Measurements from ENCODE around the gene USP44.

USP44 gene

GRCh38 chr12:95547522-95548055, 3.7 kb downstream of the USP44 start:
- Histone ChIP-seq H3K4me3 (ENCODE audit: low read depth in 1 of 2, low read length in 2 of 2) (peak overlapping the region; percentile 69 to 87), H3K9ac (ENCODE audit: low read length) (peak overlapping the region; percentile 37), H3K4me1 (ENCODE audit: insufficient read depth, low read length) (peaks cover 6% of the 10 kb centered on the region), H3K27ac (ENCODE audit: low read depth, low read length) (peak overlapping the region; percentile 72), H3K36me3 (ENCODE audit: insufficient read depth, low read length) (no peaks in the 10 kb centered on the region), H3K9me3 (ENCODE audit: low read length) (no peaks in the 10 kb centered on the region), H3K27me3 (ENCODE audit: control insufficient read depth in 1 of 2, insufficient read depth in 2 of 2, low read length in 2 of 2) (peaks cover 0 to 4% of the 10 kb centered on the region in 2 donors)

GRCh38 chr12:95546491-95546813, 4.8 kb downstream of the USP44 start:
- H3K36me3 ChIP-seq (ENCODE audit: insufficient read depth, low read length) = no peaks in the 10 kb centered on the region
- H3K27ac ChIP-seq (ENCODE audit: low read depth, low read length) = no peak overlapping the region
- no peak overlapping the region for H3K9ac ChIP-seq (ENCODE audit: low read length)
- peaks cover 6% of the 10 kb centered on the region for H3K4me1 ChIP-seq (ENCODE audit: insufficient read depth, low read length)
- no peaks in the 10 kb centered on the region for H3K9me3 ChIP-seq (ENCODE audit: low read length)
- peaks cover 0 to 4% of the 10 kb centered on the region in 2 donors for H3K27me3 ChIP-seq (ENCODE audit: control insufficient read depth in 1 of 2, insufficient read depth in 2 of 2, low read length in 2 of 2)
- H3K4me3 ChIP-seq (ENCODE audit: low read depth in 1 of 2, low read length in 2 of 2) = no peak overlapping the region

GRCh38 chr12:95545731-95546490, 5.4 kb downstream of the USP44 start:
- Histone ChIP-seq H3K9ac (ENCODE audit: low read length) (no peak overlapping the region), H3K27ac (ENCODE audit: low read depth, low read length) (no peak overlapping the region), H3K9me3 (ENCODE audit: low read length) (no peaks in the 10 kb centered on the region), H3K36me3 (ENCODE audit: insufficient read depth, low read length) (no peaks in the 10 kb centered on the region), H3K27me3 (ENCODE audit: control insufficient read depth in 1 of 2, insufficient read depth in 2 of 2, low read length in 2 of 2) (peaks cover 0 to 4% of the 10 kb centered on the region in 2 donors), H3K4me3 (ENCODE audit: low read depth in 1 of 2, low read length in 2 of 2) (no peak overlapping the region), H3K4me1 (ENCODE audit: insufficient read depth, low read length) (peaks cover 6% of the 10 kb centered on the region)

GRCh38 chr12:95545303-95545702, 6.0 kb downstream of the USP44 start:
- no peaks in the 10 kb centered on the region for H3K36me3 ChIP-seq (ENCODE audit: insufficient read depth, low read length)
- H3K4me1 ChIP-seq (ENCODE audit: insufficient read depth, low read length) = peaks cover 6% of the 10 kb centered on the region
- H3K27me3 ChIP-seq (ENCODE audit: control insufficient read depth in 1 of 2, insufficient read depth in 2 of 2, low read length in 2 of 2) = peaks cover 0 to 4% of the 10 kb centered on the region in 2 donors
- no peaks in the 10 kb centered on the region for H3K9me3 ChIP-seq (ENCODE audit: low read length)
- H3K4me3 ChIP-seq (ENCODE audit: low read depth in 1 of 2, low read length in 2 of 2) = no peak overlapping the region
- no peak overlapping the region for H3K27ac ChIP-seq (ENCODE audit: low read depth, low read length)
- no peak overlapping the region for H3K9ac ChIP-seq (ENCODE audit: low read length)

GRCh38 chr12:95544756-95545155, 6.5 kb downstream of the USP44 start:
- Histone ChIP-seq H3K27me3 (ENCODE audit: control insufficient read depth in 1 of 2, insufficient read depth in 2 of 2, low read length in 2 of 2) (peaks cover 0 to 4% of the 10 kb centered on the region in 2 donors), H3K27ac (ENCODE audit: low read depth, low read length) (no peak overlapping the region), H3K36me3 (ENCODE audit: insufficient read depth, low read length) (no peaks in the 10 kb centered on the region), H3K9me3 (ENCODE audit: low read length) (no peaks in the 10 kb centered on the region), H3K9ac (ENCODE audit: low read length) (no peak overlapping the region), H3K4me3 (ENCODE audit: low read depth in 1 of 2, low read length in 2 of 2) (no peak overlapping the region), H3K4me1 (ENCODE audit: insufficient read depth, low read length) (peaks cover 6% of the 10 kb centered on the region)

GRCh38 chr12:95543305-95543704, 8.0 kb downstream of the USP44 start:
- H3K4me3 ChIP-seq (ENCODE audit: low read depth in 1 of 2, low read length in 2 of 2) = no peak overlapping the region
- peaks cover 0 to under 1% of the 10 kb centered on the region in 2 donors for H3K27me3 ChIP-seq (ENCODE audit: control insufficient read depth in 1 of 2, insufficient read depth in 2 of 2, low read length in 2 of 2)
- no peak overlapping the region for H3K27ac ChIP-seq (ENCODE audit: low read depth, low read length)
- no peak overlapping the region for H3K9ac ChIP-seq (ENCODE audit: low read length)
- H3K36me3 ChIP-seq (ENCODE audit: insufficient read depth, low read length) = no peaks in the 10 kb centered on the region
- no peaks in the 10 kb centered on the region for H3K9me3 ChIP-seq (ENCODE audit: low read length)
- peaks cover 3% of the 10 kb centered on the region for H3K4me1 ChIP-seq (ENCODE audit: insufficient read depth, low read length)

GRCh38 chr12:95541436-95541835, 9.8 kb downstream of the USP44 start:
- no peaks in the 10 kb centered on the region for H3K27me3 ChIP-seq (ENCODE audit: control insufficient read depth in 1 of 2, insufficient read depth in 2 of 2, low read length in 2 of 2)
- no peak overlapping the region for H3K4me3 ChIP-seq (ENCODE audit: low read depth in 1 of 2, low read length in 2 of 2)
- H3K9ac ChIP-seq (ENCODE audit: low read length) = no peak overlapping the region

GRCh38 chr12:95538656-95539055, 12.6 kb downstream of the USP44 start:
- Histone ChIP-seq H3K36me3 (ENCODE audit: insufficient read depth, low read length) (no peaks in the 10 kb centered on the region), H3K9me3 (ENCODE audit: low read length) (no peaks in the 10 kb centered on the region), H3K4me3 (ENCODE audit: low read depth in 1 of 2, low read length in 2 of 2) (no peak overlapping the region), H3K9ac (ENCODE audit: low read length) (no peak overlapping the region), H3K27me3 (ENCODE audit: control insufficient read depth in 1 of 2, insufficient read depth in 2 of 2, low read length in 2 of 2) (no peaks in the 10 kb centered on the region), H3K27ac (ENCODE audit: low read depth, low read length) (no peak overlapping the region), H3K4me1 (ENCODE audit: insufficient read depth, low read length) (peaks cover 6% of the 10 kb centered on the region)

More at GRCh38 chr12:95541436-95541835, 9.8 kb downstream of the USP44 start:
- Histone ChIP-seq H3K9me3 (ENCODE audit: low read length) (no peaks in the 10 kb centered on the region), H3K27ac (ENCODE audit: low read depth, low read length) (no peak overlapping the region), H3K4me1 (ENCODE audit: insufficient read depth, low read length) (no peaks in the 10 kb centered on the region), H3K36me3 (ENCODE audit: insufficient read depth, low read length) (no peaks in the 10 kb centered on the region)

GRCh38 chr12:95538006-95538405, 13.3 kb downstream of the USP44 start:
- Histone ChIP-seq H3K9ac (ENCODE audit: low read length) (no peak overlapping the region), H3K36me3 (ENCODE audit: insufficient read depth, low read length) (no peaks in the 10 kb centered on the region), H3K4me1 (ENCODE audit: insufficient read depth, low read length) (peaks cover 8% of the 10 kb centered on the region), H3K9me3 (ENCODE audit: low read length) (no peaks in the 10 kb centered on the region), H3K4me3 (ENCODE audit: low read depth in 1 of 2, low read length in 2 of 2) (no peak overlapping the region), H3K27ac (ENCODE audit: low read depth, low read length) (no peak overlapping the region), H3K27me3 (ENCODE audit: control insufficient read depth in 1 of 2, insufficient read depth in 2 of 2, low read length in 2 of 2) (no peaks in the 10 kb centered on the region)

- no peaks in the 10 kb centered on the region for H3K36me3 ChIP-seq (ENCODE audit: insufficient read depth, low read length)
- no peaks in the 10 kb centered on the region for H3K9me3 ChIP-seq (ENCODE audit: low read length)
- H3K4me1 ChIP-seq (ENCODE audit: insufficient read depth, low read length) = peaks cover 8% of the 10 kb centered on the region
- H3K4me3 ChIP-seq (ENCODE audit: low read depth in 1 of 2, low read length in 2 of 2) = no peak overlapping the region
- H3K27me3 ChIP-seq (ENCODE audit: control insufficient read depth in 1 of 2, insufficient read depth in 2 of 2, low read length in 2 of 2) = no peaks in the 10 kb centered on the region
- no peak overlapping the region for H3K9ac ChIP-seq (ENCODE audit: low read length)
- H3K27ac ChIP-seq (ENCODE audit: low read depth, low read length) = no peak overlapping the region
These were observed 17.3 kb downstream of the USP44 start for GRCh38 chr12:95533985-95534384.

GRCh38 chr12:95532851-95533250, 18.4 kb downstream of the USP44 start:
- Histone ChIP-seq H3K27me3 (ENCODE audit: control insufficient read depth in 1 of 2, insufficient read depth in 2 of 2, low read length in 2 of 2) (no peaks in the 10 kb centered on the region), H3K27ac (ENCODE audit: low read depth, low read length) (no peak overlapping the region), H3K36me3 (ENCODE audit: insufficient read depth, low read length) (no peaks in the 10 kb centered on the region), H3K9ac (ENCODE audit: low read length) (no peak overlapping the region), H3K4me1 (ENCODE audit: insufficient read depth, low read length) (peaks cover 8% of the 10 kb centered on the region), H3K4me3 (ENCODE audit: low read depth in 1 of 2, low read length in 2 of 2) (no peak overlapping the region), H3K9me3 (ENCODE audit: low read length) (no peaks in the 10 kb centered on the region)

GRCh38 chr12:95529693-95530225, 21.5 kb downstream of the USP44 start:
- H3K27ac ChIP-seq (ENCODE audit: low read depth, low read length) = no peak overlapping the region
- H3K36me3 ChIP-seq (ENCODE audit: insufficient read depth, low read length) = no peaks in the 10 kb centered on the region
- H3K27me3 ChIP-seq (ENCODE audit: control insufficient read depth in 1 of 2, insufficient read depth in 2 of 2, low read length in 2 of 2) = no peaks in the 10 kb centered on the region
- peaks cover 8% of the 10 kb centered on the region for H3K4me1 ChIP-seq (ENCODE audit: insufficient read depth, low read length)
- H3K4me3 ChIP-seq (ENCODE audit: low read depth in 1 of 2, low read length in 2 of 2) = no peak overlapping the region
- no peaks in the 10 kb centered on the region for H3K9me3 ChIP-seq (ENCODE audit: low read length)
- H3K9ac ChIP-seq (ENCODE audit: low read length) = no peak overlapping the region

All from muscle layer of colon (tissue), 2 donors.